ENCODE data around the gene LCE1E.

Gene LCE1E

GRCh38 chr1:152786077-152786476, at the start of gene LCE1E:
LCE1E (plus strand) TSS chr1:152786257; CDS start chr1:152787300, 1,043 bp downstream.
- no peak for DNase-seq

DNA sequence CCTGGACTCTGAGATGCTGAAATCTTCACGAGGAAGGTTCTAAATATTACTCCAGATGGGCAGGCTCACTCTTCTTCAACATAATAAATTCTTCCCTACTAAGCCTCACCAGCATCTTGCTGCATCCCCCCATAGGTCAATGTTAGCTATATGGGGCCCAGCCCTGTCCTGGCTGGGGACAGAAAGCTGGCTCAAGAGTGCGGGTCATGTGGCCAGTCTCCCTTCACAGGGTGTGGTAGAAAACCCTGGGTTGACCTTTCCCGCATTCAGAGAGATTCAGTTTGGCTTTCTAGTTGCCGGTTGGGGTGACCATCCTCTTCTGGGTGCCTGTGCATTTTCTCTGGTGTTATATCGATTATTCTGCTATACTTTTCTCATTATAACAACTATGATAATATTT, 48.1 kb upstream of the LCE1E start:
- DNase-seq: no peak

DNA sequence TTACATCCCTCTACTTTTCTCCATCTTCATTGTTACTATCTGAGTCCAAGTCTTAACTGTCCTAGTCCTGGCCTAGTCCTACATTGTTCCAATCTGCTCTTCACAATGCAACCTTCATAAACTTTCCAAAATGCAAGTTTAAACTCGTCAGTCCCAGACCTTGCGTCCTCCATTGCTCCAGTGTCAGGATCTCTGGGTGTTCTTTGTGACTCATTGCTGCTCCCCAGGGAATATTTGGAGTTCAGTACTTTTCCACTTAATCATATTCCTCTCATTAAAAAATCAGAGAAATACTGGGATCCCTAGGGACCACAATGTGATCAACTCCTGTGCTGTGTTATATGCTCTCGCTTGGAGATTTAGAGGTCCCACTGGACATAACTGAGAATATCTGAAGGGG, 46.2 kb upstream of the LCE1E start:
- no peak for DNase-seq

GRCh38 chr1:152741656-152742055, 44.4 kb upstream of the LCE1E start:
- no peak for DNase-seq

GRCh38 chr1:152743371-152744145, 42.5 kb upstream of the LCE1E start:
- DNase-seq: no peak

DNA sequence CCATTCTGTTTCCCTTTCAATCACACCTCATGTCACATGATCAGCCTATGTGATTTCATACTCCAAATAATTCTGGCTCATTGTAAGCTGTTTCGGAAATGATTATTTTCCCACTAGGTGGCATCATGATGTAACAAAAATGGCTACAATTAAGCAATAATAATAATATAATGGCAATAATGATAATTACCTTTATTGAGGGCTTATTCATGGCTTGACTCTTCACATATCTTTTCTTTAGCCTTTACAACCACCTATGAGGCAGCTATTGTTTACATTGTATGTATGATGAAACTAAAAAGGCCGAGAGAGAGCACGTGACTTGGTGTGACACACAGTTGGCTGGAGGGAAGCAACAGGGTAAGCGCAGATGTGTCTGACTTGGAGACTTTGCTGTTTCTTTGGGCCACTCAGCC, 40.8 kb upstream of the LCE1E start:
- no peak for DNase-seq

- no peak for DNase-seq
Observed at GRCh38 chr1:152745765-152746444, 40.2 kb upstream of the LCE1E start.

DNA sequence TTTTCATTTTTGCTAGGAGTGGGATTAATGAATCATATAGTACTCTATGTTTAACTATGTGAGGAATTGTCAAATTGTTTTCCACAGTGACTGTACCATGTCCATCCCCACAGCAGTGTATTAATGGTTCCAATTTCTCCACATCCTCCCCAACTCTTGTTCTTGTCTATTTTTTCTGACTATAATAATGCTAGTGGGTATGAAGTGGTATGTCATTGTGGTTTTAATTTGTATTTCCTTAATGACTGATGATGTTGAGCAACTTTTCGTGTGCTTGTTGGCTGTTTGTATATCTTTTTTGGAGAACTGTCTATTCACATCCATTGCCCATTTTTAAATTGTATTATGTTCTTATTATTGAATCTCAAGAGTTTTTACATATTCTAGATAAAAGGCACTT, 38.2 kb upstream of the LCE1E start:
- DNase-seq: no peak

DNA sequence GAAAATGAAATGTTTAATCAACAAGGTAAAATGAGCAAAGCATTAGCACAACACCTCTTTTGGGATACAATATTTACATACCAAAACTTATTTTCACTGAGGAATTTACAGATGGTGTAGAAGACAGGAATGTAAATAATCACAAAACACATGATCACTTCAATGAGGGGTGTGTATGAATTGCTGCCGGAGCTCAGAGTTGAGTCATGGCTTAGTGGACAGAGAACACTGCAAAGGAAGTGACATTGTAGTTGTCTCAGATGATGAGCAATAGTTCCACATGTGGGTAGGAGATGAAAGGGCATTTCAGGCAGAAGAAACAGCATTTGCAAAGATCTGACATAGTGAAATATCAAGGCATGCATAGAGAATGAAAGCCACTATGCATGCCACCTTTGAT, 33.8 kb upstream of the LCE1E start:
- no peak for DNase-seq

GRCh38 chr1:152753586-152753985, 32.5 kb upstream of the LCE1E start:
- DNase-seq: no peak

DNA sequence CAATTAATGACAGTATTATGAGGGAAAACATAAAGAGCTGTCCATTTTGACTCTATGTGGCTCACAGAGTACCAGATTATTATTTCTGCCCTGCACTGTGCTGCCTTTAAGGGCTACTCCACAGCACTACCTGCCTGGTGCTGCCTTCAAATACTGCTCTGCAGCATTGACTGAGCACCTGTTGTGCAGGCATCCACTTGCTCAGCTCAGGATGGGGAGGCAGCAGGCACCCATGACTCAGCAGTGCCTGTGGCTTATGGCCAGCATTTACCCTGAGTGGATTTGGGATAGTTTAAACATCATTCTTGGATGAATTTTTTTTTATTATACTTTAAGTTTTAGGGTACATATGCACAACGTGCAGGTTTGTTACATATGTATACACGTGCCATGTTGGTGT, 29.2 kb upstream of the LCE1E start:
- DNase-seq: no peak

- no peak for DNase-seq
Observed at GRCh38 chr1:152757747-152758146, 28.3 kb upstream of the LCE1E start, which contains the start of gene KPRP. KPRP (plus strand) TSS chr1:152758025; CDS start chr1:152759589, 1,564 bp downstream.

DNA sequence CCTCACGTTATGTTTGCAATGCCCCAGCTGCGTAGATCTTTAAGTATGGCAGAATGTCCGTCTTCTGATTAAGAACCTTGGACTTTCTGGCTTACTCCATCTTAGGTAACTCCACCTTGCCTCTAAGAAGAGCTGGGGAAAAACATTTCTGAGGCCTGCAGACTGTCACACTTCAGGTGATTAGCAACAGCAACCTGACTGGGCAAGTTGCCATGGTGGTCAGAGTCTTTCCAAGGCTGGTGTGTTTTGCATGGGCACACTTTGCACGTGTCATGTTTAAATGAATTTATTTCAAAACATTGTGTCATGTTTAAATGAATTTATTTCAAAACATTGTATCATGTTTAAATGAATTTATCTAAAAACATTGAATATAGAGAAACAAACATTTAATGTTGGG, 27.4 kb upstream of the LCE1E start:
- DNase-seq: no peak

DNA sequence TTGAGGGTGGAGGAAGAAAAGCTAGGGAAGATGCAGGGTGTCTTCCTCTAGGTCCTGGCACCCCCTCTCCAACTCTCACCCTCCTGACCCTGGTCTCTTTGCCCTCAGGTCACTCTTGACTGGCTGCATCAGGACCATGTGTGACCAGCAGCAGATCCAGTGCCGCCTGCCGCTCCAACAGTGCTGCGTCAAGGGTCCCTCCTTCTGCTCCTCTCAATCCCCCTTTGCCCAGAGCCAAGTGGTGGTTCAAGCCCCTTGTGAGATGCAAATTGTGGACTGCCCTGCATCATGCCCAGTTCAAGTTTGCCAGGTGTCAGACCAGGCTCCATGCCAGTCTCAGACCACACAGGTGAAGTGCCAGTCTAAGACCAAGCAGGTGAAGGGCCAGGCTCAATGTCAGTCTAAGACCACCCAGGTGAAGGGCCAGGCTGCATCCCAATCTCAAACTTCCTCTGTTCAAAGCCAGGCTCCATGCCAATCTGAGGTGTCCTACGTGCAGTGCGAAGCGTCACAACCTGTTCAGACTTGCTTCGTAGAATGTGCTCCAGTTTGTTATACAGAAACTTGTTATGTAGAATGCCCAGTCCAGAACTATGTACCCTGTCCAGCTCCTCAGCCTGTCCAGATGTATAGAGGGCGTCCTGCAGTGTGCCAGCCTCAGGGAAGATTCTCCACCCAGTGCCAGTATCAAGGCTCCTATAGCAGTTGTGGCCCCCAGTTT, 26.4 kb upstream of the LCE1E start:
- DNase-seq: no peak

DNA sequence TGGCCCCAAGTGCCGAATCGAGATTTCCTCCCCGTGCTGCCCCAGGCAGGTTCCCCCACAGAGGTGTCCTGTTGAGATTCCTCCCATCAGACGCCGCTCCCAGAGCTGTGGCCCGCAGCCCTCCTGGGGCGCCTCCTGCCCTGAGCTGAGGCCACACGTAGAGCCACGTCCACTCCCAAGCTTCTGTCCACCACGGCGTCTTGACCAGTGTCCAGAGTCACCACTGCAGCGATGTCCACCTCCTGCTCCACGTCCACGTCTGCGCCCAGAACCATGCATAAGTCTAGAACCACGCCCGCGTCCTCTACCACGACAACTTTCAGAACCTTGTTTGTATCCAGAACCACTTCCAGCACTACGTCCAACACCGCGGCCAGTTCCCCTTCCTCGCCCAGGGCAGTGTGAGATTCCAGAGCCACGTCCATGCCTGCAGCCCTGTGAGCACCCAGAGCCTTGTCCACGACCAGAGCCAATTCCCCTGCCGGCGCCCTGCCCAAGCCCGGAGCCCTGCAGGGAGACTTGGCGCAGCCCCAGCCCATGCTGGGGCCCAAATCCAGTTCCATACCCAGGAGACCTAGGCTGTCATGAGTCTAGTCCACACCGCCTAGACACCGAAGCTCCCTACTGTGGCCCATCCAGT, 25.4 kb upstream of the LCE1E start:
- DNase-seq: no peak

DNA sequence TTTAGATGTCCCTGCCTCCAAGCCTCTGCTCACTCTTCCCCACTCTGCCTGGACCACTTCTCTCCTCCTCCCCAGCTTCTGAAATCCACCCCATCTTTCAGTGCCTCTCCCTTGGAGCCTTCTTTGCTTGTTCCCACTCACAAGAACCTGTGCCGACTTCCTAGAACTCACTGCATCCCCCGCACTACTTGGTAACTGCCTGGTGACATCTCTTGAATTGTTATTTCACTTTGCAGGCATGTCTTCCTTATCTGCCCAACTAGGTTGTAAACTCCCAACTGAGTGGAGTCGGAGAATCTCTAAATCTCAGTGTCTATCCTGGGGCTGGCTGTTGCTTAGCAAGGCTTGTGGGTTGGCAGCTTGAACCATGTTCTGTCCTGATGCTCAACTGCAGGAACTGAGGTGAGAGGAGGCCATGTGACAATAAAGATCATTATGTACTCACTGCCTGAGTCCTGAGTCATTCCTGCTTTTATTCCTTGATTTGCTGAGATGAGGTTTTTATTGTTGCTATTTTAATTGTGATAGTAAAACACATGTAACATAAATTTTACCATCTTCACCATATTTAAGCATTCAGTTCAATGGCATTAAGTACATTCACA, 24.3 kb upstream of the LCE1E start:
- no peak for DNase-seq

DNA sequence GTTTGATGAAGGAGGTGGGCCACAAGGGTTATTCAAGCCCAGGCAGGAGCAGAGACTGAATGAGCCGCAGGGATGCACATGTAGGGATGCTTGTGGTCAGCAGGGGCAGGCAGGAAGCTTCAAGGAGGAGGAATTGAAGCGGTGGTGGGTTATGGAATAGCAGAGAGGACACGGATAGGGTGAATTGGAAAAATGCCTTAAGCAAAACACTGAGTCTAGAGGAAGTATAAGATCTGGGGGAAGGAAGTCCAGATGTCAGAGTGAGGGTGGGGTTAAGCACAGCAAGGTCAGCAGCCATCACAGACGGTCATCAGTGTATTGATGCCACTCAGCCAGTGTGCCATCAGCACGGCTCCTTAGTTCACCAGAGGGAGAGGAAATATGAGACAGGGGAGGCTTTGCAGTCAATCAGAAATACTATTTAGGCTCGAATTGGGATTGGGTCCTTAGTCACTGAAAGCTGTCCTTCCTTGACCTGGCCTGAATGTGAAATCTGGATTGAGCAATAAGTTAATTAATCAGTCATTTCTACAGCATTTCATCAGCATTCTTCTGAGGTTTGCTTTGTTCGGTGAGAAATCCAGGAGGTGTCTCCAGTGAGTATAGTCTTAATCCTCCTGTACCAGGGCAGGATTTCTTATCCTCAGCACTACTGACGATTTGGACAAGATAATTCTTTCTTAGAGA, 17.1 kb upstream of the LCE1E start:
- DNase-seq: no peak

- no peak for DNase-seq
Observed at GRCh38 chr1:152770411-152770810, 15.6 kb upstream of the LCE1E start.

DNA sequence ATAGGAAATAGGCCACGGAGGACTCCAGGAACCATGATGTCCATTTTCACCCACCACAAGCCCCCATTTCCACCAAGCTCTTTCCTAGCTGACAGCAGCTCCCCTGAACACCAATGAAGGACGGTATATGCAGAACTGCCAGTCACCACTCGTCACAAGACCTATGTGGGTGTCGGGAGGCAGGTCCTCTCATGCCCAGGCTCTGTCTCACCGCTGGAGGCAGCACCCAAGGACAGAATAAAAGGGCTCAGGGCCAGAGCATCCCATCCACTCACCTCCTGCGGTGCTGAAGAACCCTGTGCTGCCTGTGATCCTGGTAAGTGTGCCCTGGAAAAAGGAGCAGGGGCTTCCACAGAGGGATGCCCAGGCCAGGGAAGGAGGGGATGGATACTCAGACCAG, 11.2 kb upstream of the LCE1E start, which contains the start of gene LCE1F:
LCE1F (plus strand) TSS at position 266 of the 400 bp plus-strand sequence. CDS start 1,232 bp downstream, outside the sequence.
- no peak for DNase-seq

- DNase-seq: no peak
Observed at GRCh38 chr1:152776361-152776760, 9.7 kb upstream of the LCE1E start.

DNA sequence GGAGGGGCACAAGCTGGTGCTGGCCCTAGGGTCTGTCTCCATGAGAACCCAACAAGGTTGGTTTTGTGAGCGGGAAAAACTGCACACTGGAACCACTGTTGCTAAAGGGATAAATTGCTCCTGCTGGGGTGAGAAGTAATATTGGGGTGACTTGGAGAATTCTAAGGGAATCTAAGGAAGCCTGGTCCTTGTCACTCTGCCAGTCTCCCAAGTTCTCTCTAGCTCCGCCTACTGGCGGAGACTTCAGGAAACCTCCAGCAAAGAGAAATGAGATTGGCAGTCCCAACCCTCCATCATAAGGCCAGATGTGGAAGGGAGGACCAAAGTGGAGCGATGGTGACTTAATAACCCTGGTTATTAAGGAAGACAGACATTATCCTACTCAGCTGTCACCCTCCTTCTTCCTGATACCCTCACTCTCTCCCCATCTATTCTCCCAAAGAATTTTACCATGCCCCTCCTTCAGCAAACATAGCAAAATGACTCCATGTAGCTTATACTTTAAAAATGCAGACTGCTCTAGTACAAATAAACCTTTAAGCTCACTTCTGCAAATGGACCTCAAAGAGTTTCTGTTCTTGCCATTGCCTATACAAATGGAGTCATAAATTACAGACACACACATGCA, 8.4 kb upstream of the LCE1E start:
- DNase-seq: no peak

- DNase-seq: no peak
Observed at GRCh38 chr1:152783095-152783494, 3.0 kb upstream of the LCE1E start.

Data from GOT3 (cell line).